ENCODE data around the gene GALNT7.

GALNT7 gene

DNA sequence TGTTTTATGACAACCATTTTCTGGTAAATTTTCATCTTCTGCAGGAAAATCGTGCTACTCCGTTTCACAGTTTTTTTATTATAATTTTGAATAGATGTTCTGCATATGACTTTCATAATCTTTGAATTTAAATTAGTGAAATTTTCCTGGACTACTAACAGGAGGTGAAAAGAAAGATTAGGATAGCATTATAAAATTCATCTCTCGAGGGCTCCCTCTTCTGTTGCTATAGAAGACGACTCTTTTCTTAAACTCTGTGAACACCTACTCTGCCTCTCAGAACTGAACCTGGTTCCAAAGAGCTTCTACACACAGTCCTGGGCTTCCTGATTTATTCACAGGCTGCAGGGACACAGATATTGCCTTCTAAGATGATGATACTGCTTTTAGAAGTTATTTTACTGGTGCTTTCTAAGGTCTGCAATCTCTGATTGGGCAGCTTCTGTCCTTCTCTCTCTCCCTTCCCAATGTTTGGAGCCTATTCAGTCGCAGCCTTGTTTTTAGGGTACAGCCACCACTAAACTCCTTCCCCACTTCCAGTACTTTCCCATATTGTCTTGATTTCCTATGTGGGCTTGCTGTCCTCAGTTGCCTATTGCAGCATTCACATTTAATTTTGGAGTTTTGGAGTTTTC, 192.1 kb downstream of the GALNT7 start:
- DNase-seq = no peak

DNA sequence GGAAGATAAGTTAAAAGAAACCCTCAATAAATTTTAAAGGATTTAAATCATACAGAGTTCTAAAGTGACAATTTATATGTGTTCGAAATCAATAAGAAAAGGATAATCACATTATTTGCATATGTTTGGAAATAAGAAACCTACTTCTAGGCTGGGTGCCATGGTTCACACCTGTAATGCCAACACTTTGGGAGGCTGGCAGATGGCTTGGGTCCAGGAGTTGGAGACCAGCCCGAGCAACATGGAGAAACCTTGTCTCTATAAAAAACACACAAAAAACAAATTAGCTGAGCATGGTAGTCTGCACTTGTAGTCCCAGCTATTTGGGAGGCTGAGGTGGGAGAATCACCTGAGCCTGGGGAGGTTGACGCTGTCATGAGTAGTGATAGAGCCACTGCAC, 194.1 kb downstream of the GALNT7 start:
- DNase-seq = peak in 1 of 2 experiments; percentile 38

DNA sequence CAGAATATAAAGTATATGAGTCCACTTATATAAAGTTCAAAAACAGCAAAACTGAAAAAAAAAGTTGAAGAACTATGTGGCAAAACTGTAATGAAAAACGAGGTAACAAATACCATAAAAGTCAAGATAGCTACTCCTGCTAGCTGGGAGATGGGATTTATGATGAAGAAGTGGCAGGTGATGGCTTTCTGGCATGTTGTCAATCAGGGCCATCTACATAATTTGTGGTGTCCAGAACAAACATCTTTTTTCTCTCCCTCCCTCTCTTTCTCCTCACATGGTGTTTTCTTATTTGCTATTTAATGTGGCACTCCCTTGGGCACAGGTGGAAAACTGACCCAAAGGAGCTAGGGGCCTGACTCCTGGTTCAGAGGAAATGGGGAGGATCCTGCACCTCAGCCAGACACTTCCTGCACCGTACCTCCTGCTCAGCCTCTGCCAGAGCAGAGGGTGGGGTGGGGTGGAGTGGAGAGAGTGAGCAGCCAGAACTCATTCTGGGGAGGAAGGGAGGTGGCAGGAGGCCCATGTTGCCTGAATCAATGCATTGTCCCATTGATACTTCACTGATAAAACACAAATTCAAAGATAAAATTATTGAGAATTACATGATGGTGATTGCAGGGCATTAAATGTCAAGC, 196.9 kb downstream of the GALNT7 start:
- no peak for DNase-seq

DNA sequence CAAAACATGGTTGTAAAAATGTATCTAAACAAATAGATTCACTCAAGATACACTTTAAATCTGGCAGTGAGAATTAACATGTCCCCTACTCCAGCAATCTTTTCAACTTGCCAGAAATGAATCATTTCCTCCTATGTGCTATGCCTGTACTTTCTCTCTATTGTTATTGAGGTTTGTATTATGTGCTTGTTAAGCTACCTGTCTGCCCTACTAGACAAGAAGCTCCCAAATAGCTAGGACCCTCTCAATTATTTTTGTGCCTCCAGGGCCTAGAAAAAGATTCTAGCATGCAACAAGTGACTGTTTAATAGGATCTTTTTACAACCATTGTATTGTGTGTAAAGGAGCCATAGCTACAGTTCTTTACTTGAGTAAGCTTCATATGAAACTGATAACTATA, 198.7 kb downstream of the GALNT7 start:
- no peak for DNase-seq

DNA sequence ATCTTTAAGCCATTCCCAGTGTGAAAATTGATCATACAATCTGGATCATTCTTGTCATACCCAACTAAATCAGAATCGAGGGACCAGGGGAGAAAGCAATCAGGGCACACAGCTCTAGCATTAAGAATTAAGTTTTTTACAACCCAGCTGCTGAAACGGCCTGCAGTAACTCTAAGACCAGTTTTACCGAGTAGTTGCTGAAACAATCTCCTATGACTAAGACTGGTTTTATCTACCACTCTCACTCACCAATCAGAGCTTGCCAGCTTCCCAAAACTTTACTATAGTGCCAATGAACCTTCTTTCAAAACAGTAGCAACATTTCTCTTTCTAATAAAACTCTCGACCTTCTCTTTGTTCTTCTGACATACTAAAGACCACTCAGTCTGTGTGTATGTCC, 199.3 kb downstream of the GALNT7 start:
- no peak for DNase-seq

DNA sequence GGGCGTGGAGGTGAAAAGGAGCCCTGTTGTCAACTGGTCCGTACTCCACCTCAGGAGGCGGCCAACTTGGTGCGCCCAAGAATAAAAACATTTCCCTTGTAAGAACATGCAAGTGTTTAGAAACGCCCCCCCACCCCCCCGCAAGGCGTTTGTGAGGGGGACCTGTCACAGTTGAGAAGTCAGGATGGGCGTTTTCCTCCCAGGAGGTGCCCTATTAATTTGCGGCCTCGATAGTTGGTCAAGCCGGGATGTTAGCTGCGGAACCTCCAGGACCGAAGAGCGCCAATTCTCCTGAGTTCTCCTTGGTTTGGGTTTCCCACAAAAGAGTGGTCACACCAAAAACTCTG, 201.5 kb downstream of the GALNT7 start:
- no peak for DNase-seq

DNA sequence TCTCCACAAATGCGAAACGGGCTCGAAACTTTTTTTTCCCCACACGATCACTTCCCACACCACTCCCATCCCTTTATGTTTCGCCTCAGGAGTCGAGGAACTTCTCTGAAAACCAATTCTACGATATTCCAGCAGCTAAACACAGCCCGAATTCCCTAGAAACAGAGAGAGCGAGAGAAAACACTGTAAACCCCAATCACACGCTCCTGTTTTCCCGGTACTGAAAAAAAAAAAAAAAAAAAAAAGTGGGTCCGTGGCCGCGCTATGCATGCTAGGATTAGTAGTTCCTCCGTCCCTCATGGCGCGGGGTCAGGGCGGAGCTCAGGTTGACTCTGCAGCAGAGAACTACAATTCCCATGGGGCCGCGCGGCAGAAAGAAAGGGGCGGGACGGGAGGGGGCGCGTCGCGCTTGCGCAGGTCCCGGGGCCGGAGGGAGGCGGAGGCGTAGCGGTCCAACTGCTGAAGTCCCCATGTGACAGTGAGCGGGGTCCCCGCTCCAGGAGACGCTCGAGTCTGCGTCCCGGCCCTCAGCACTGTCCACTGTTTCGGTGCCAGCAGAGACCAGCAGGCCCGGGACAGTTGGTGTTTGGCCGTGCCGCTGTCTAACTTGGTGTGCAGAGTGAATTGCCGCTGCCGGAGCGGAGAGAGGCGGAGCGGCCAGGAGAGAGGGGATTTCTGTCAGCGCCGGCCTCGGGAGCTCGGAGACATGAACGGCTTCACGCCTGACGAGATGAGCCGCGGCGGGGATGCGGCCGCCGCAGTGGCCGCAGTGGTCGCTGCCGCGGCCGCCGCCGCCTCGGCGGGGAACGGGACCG, 202.1 kb downstream of the GALNT7 start, which contains the start of gene SAP30:
Gene SAP30 (plus strand): TSS at position 478 of the 815 bp plus-strand sequence. CDS start 229 bp downstream, at position 707.
- peak; percentile 92 to 94 for DNase-seq

DNA sequence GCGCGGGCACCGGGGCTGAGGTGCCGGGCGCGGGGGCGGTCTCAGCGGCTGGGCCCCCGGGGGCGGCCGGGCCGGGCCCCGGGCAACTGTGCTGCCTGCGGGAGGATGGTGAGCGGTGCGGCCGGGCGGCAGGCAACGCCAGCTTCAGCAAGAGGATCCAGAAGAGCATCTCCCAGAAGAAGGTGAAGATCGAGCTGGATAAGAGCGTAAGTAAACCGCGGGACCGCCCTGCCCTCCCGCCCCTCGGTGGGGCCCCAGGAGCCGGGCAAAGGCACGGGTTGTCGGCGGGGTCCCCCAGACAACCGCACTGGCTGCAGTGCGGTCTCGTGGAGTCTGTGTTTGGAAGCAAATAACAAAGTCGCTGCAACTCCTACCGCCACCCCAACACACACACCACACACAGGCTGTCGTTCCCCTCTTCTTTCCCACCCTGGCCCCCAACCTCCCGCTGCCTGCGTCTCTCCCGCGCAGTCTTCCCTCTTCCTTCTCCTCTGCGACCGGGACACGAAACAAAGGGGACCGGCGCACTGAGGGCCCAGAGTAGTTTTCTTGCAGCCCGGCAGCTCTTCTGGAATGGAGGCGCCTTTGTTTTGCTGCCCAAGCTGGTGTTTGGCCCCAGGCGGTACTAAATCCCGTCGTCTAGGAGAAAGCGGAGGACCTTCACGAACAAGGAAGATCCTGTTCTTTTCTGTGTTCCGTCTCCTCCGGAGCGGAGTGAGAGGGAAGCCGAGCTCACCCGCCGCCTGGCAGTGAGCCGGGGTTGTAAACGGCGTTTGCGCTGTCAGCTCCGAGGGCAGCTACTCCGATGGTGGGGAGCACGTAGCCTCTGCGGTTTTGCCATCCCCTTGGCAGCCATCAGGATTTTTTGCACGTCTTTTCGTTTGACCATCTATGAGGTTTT, 202.9 kb downstream of the GALNT7 start:
- DNase-seq = peak; percentile 24 to 56
